Left kidney (tissue), 2 donors: ENCODE data around the gene SYT13. TPM values are rescaled to one million over a fixed set of nuclear protein-coding genes. Genes with fewer than 3 reads are reported as not detected.
A peak's percentile ranks its signal among the peaks of the same experiment; 100 is the strongest.

Source experiments
- DNase-seq: peaks from one replicate; pipeline ENCODE4 v3.0.0-alpha.2; 2013
- polyA plus RNA-seq: library from polyadenylated mRNA; unstranded; fragments of 120-200 nt; gene quantifications from one replicate; pipeline ENCODE4 v1.2.1, GENCODE V29; 2013; ENCODE audit not compliant: insufficient read length

The SYT13 gene
- polyA plus RNA-seq, 1 donor, result 12.6 TPM

GRCh38 chr11:45275828-45276227 lies 10.3 kb downstream of the SYT13 start:
- DNase-seq, result no peak

- DNase-seq, result no peak
These were observed 11.9 kb downstream of the SYT13 start for GRCh38 chr11:45274206-45274605.

- no peak for DNase-seq
These were observed 12.6 kb downstream of the SYT13 start for GRCh38 chr11:45273509-45273908.

GRCh38 chr11:45272701-45273100 lies 13.4 kb downstream of the SYT13 start:
- DNase-seq, result no peak

- no peak for DNase-seq
These were observed 15.0 kb downstream of the SYT13 start for GRCh38 chr11:45270946-45271716.

- no peak for DNase-seq
These were observed 16.5 kb downstream of the SYT13 start for GRCh38 chr11:45269678-45270077.

GRCh38 chr11:45267652-45268299 lies 18.4 kb downstream of the SYT13 start:
- no peak for DNase-seq

- DNase-seq, result no peak
These were observed 19.1 kb downstream of the SYT13 start for GRCh38 chr11:45267052-45267451.

GRCh38 chr11:45266676-45267020 lies 19.5 kb downstream of the SYT13 start:
- no peak for DNase-seq

- DNase-seq, result no peak
These were observed 20.0 kb downstream of the SYT13 start for GRCh38 chr11:45265969-45266675.

GRCh38 chr11:45264839-45265515 lies 21.2 kb downstream of the SYT13 start:
- no peak for DNase-seq

- no peak for DNase-seq
These were observed 22.4 kb downstream of the SYT13 start for GRCh38 chr11:45263773-45264172.

GRCh38 chr11:45262900-45263299 lies 23.2 kb downstream of the SYT13 start:
- no peak for DNase-seq

- no peak for DNase-seq
These were observed 26.1 kb downstream of the SYT13 start for GRCh38 chr11:45260071-45260470.

- DNase-seq, result no peak
These were observed 26.5 kb downstream of the SYT13 start for GRCh38 chr11:45259592-45259991.

- no peak for DNase-seq
These were observed 27.1 kb downstream of the SYT13 start for GRCh38 chr11:45258982-45259530.

- DNase-seq, result no peak
These were observed 32.1 kb downstream of the SYT13 start for GRCh38 chr11:45254070-45254469.

GRCh38 chr11:45253640-45254039 lies 32.5 kb downstream of the SYT13 start:
- no peak for DNase-seq

GRCh38 chr11:45252877-45253276 lies 33.3 kb downstream of the SYT13 start:
- DNase-seq, result no peak

- no peak for DNase-seq
These were observed 33.8 kb downstream of the SYT13 start for GRCh38 chr11:45252134-45252856.

- DNase-seq, result peak; percentile 27
These were observed 36.0 kb downstream of the SYT13 start for GRCh38 chr11:45250035-45250718.
